GM19238 (cell line): Measurements from ENCODE around the gene EXOC1L.

Source experiments
- DNase-seq: peaks from one replicate; pipeline ENCODE4 v3.0.0; 2011; ENCODE audit warnings: low spot score; ENCODE audit not compliant: insufficient read length

EXOC1L gene, protein sequence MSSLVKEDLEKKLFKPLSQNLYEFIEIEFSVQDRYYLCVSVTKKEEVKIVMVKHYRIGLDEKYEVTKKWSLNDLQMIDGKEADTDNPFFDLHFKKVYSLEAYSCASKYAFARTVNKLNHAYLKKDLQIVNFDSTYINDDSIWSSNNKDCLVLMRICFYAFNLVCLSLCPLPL

DNA sequence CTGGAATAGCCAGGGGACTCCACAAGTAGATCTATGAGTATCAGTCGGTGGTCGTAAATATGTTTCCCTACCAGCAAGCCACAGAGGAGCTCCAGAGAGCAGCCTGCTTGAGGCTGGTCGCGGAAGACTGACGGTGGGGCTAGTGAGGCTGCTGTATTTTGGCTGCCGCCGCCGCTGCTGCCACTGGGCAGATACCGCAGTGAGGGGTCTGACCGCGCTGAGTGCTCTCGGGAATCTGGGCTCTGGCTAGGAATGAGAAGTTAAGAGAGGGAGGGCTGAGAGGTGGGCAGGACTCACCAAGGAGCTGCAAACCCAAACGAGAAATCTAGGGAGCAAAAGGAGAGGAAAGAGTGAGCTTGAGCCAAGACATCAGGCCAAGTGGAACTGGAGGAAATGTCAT is at the start of gene EXOC1L:
Gene EXOC1L (plus strand): TSS at position 157 of the 400 bp plus-strand sequence. CDS start 237 bp downstream, at position 394.
- DNase-seq: no peak

- no peak for DNase-seq
Measured at GRCh38 chr4:55770662-55771061, 48.9 kb upstream of the EXOC1L start.

DNA sequence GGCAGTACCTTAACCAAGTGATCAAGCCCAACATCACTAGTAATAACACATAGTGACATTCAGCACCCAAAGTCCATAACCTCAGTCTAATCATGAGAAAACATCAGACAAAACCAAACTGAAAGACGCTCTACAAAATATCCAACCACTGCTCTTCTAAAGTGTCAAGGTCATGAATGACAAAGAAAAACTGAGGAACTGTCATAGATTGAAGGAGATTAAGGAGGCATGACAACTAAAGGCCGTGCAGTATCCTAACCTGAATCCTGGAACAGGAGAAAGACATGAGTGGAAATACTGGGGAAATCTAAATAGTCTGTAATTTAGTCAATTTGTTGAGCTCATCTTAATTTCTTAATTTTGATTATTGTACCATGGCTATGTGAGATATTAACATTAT is 38.2 kb upstream of the EXOC1L start:
- DNase-seq: no peak

DNA sequence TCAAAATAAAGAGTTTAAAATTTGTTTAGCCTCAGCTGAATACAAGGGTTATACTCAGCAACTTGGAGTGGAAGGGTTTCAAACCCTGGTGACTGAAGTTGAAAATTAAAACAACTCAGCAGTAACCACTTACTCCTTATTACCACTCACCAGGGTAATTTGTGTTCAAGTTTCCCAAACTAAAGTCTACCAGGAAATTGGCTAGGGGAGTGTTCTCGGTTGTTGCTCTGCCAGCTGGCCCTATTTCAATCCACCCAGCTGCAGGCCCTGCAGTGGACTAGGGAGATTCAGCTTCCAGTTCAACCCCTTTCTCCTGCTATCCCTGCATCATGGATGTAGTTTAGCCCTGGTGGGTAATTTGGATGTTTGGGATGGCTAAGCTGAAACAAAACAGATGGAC is 37.8 kb upstream of the EXOC1L start:
- no peak for DNase-seq

DNA sequence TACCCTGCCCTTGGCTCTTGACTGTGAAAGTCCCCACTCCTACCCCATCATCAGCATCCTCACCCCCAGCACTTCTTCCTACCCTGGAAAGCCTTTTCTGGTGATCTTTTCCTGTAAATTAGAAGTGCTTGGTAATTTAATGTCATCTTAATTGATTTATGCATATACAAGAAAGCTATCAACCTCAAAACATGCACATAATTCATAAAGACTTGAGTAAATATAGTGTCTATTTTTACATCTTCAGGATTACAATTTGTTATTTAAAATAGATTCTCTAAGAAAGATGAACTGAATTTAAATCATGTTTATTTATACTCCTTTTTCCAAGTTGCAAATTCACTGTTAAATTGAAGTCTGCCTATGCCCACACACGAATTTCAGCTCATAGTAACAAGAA is 36.0 kb upstream of the EXOC1L start:
- DNase-seq: no peak

- no peak for DNase-seq
Measured at GRCh38 chr4:55784747-55785146, 34.8 kb upstream of the EXOC1L start.

GRCh38 chr4:55791666-55792065 is 27.9 kb upstream of the EXOC1L start:
- DNase-seq: no peak

- no peak for DNase-seq
Measured at GRCh38 chr4:55793479-55793878, 26.1 kb upstream of the EXOC1L start.

GRCh38 chr4:55794053-55794452 is 25.5 kb upstream of the EXOC1L start:
- no peak for DNase-seq

GRCh38 chr4:55795341-55795740 is 24.2 kb upstream of the EXOC1L start:
- no peak for DNase-seq

DNA sequence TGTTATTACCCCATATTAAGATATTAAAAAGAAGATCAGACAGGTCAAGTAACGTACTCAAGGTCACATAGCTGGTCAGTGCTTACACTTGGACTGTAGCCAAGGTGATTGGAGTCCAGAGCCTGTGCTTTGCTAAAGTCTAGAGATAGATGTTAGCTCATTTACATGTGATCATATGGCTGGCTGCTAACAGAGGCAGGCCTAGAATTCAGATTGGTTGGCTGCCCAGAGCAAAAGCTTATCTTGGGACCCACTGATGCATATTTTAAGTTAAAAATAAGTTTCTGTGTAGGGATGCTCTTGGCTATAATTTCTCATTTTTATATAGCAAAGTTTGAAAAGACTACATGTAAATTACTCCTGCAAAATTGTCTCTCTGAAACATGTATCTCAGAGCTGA is 18.1 kb upstream of the EXOC1L start:
- no peak for DNase-seq

- no peak for DNase-seq
Measured at GRCh38 chr4:55807556-55807955, 12.0 kb upstream of the EXOC1L start.

GRCh38 chr4:55808186-55808585 is 11.4 kb upstream of the EXOC1L start:
- DNase-seq: no peak

- no peak for DNase-seq
Measured at GRCh38 chr4:55808632-55809031, 11.0 kb upstream of the EXOC1L start.

- DNase-seq: no peak
Measured at GRCh38 chr4:55817691-55818090, 1.9 kb upstream of the EXOC1L start.

- no peak for DNase-seq
Measured at GRCh38 chr4:55820279-55820678, 689 bp downstream of the EXOC1L start.

- DNase-seq: no peak
Measured at GRCh38 chr4:55822329-55822728, 2.7 kb downstream of the EXOC1L start.

GRCh38 chr4:55824865-55825264 is 5.3 kb downstream of the EXOC1L start:
- no peak for DNase-seq

- DNase-seq: no peak
Measured at GRCh38 chr4:55826986-55827385, 7.4 kb downstream of the EXOC1L start.

DNA sequence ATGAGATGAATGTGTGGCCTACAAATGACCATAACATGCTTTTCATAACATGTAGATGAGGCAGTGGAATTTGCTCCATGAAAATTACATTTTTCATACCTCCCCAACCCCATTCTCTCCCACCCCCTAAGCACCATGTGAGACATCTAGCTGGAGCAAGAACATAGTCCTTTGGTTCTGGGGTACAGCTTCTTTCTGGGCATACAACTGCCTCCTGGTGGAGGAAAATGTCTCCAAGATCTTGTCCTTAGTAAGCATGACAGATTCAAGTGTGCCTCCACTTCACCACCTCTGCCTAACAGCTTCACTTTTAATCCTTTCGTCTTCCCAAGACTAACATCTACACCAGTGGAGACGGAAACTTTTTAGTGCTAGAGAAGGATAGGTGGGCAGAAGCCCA is 8.0 kb downstream of the EXOC1L start:
- DNase-seq: no peak

- DNase-seq: no peak
Measured at GRCh38 chr4:55830048-55830447, 10.5 kb downstream of the EXOC1L start.

DNA sequence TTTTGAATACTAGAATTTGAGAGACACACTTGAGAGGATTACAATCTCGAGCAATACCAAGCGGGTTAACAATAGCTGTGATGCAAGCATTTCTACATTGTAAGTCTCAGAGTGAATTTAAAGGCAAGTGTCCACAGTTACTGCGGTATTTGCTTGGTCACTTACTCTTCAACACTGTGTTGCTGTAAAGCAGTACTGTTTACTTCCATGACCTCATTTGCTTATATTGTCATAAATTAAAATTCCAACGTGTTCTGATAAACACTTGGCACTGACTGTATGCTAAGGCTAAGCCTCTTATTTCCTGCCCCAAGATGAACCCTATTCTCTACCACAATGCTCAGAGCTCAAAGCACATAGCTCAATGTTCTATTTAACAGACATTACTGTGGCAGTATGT is 11.1 kb downstream of the EXOC1L start:
- no peak for DNase-seq

DNA sequence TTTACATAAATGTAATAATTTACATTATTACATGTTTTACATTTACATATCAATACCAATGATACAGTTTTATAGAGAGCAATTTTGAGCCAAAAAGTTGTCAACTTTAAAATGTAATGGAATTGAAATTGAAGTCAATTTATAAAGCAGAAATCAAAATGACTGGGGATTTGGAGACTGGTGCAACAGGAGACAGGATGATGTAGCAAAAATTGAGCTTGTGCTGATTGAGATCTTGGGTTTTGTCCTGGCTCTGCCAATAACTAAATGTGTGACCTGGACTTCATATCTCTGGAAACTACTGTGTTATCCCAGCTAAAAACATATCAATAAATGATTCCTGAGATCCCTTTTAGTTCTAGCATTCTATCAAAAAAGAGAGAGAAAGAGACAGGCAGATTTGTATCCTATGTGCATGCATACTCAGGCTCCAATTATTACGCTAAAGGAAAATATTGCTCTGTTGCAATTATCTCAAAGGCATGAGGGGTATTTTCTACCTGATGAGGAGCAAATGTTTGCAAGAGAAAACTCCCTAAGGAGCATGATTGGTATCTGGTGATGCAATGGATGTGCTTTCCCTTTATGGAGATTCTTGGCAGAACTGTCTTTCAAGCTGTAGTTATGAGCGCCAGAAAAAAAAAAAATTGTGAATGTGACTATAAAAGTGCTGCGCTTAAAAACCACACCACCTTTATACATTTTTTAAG is 14.7 kb downstream of the EXOC1L start:
- no peak for DNase-seq
